ENCODE measurements around the gene CD37.

- TF ChIP-seq CTCF (IDR thresholded peaks at IDR 0.05) (no peak), POLR2A (IDR thresholded peaks at IDR 0.05) (no peak)
Observed at GRCh38 chr19:49301866-49302252, 33.3 kb upstream of the CD37 start.
